HepG2 (cell line): Measurements from ENCODE around the gene TMEM132D. TPM values are rescaled to one million over a fixed set of nuclear protein-coding genes. Genes with fewer than 3 reads are reported as not detected.

Experiments
- ATAC-seq: fragments of 200-7000 bp; cut with Tn5 transposase; 3 replicates; pipeline ENCODE4 v1.9.1; 2020; ENCODE audit warnings: mild to moderate bottlenecking, moderate library complexity
- BruUV-seq: library from RNA; stranded (reverse); fragments of 400-500 nt; replicated peaks from 2 replicates; lab custom pipeline; 2021; lab: Mats Ljungman, UMichigan
- CTCF ChIA-PET: fragments of 300-600 bp; formaldehyde crosslinking; extraction: SDS; loops from one replicate; lab custom pipeline; 2021; ENCODE audit warnings: low total read pairs, inconsistent platforms, low intra/inter-chr PET ratio; lab: Yijun Ruan, JAX
- POLR2A ChIA-PET: fragments of 350-600 bp; sonication (Branson Sonifier 250); formaldehyde crosslinking; loops from one replicate; lab custom pipeline; 2020; ENCODE audit warnings: antibody characterized with exemption, inconsistent platforms; lab: Yijun Ruan, JAX
- DNase-seq: peaks from one replicate; pipeline ENCODE4 v3.0.0-alpha.2; 2015; ENCODE audit warnings: low spot score
- FAIRE-seq: peaks from 3 replicates; lab custom pipeline; 2011; peaks lifted over from hg19 to GRCh38; lab: Jason Lieb, UNC
- H2AFZ ChIP-seq: one replicate; pipeline ENCODE4 v1.6.1; 2011; ENCODE audit warnings: low read length, inconsistent platforms
- H3K27ac ChIP-seq: fragments of 300-600 bp; 3 replicates; pipeline ENCODE4 v1.8.0; 2011; ENCODE audit warnings: mixed run types, mild to moderate bottlenecking, mixed read lengths, low read length, inconsistent platforms; ENCODE audit not compliant: insufficient read depth; ENCODE audit errors: extremely low read length
- H3K27me3 ChIP-seq, 2 experiments: fragments of 200-600 bp in 1 of 2; 2 replicates in 1 of 2; 3 replicates in 1 of 2; pipeline versions ENCODE4 v1.6.0 to v1.8.0; 2011; ENCODE audit warnings: low read length in 2 of 2, mild to moderate bottlenecking in 2 of 2, moderate library complexity in 2 of 2, inconsistent platforms in 1 of 2; ENCODE audit not compliant: insufficient read depth in 2 of 2, control insufficient read depth in 1 of 2
- H3K36me3 ChIP-seq, 2 experiments: fragments of 200-600 bp in 1 of 2; replicated peaks in 1 of 2; 2 replicates in 1 of 2; 3 replicates in 1 of 2; pipeline versions ENCODE4 v1.5.1 to v1.8.0; 2011; ENCODE audit warnings: low read length in 2 of 2, inconsistent platforms in 1 of 2; ENCODE audit not compliant: insufficient read depth in 2 of 2, control insufficient read depth in 1 of 2
- H3K4me1 ChIP-seq: 2 replicates; pipeline ENCODE4 v1.5.1; 2012; ENCODE audit warnings: low read length, inconsistent platforms; ENCODE audit not compliant: insufficient read depth
- H3K4me2 ChIP-seq: 2 replicates; pipeline ENCODE4 v1.6.0; 2011; ENCODE audit warnings: low read depth, low read length, inconsistent platforms
- H3K4me3 ChIP-seq, 3 experiments: fragments of 200-600 bp in 1 of 3; sonication (generic), shearing (Covaris generic) in 1 of 3; replicated peaks in 1 of 3; 2 replicates each; pipeline ENCODE4 v1.5.1; 2011 to 2016; ENCODE audit warnings: low read length in 3 of 3, inconsistent platforms in 2 of 3, low read depth in 2 of 3, mild to moderate bottlenecking in 2 of 3, control low read depth in 1 of 3, mixed read lengths in 1 of 3; ENCODE audit not compliant: insufficient read depth in 1 of 3
- H3K79me2 ChIP-seq: one replicate; pipeline ENCODE4 v1.6.1; 2011; ENCODE audit warnings: low read length, inconsistent platforms; ENCODE audit not compliant: insufficient read depth
- H3K9ac ChIP-seq: 2 replicates; pipeline ENCODE4 v1.6.0; 2011; ENCODE audit warnings: mild to moderate bottlenecking, low read depth, low read length, inconsistent platforms; ENCODE audit not compliant: insufficient read depth
- H3K9me3 ChIP-seq: 2 replicates; pipeline ENCODE4 v1.5.1; 2012; ENCODE audit warnings: mild to moderate bottlenecking, low read length
- H4K20me1 ChIP-seq: 2 replicates; pipeline ENCODE4 v1.6.0; 2011; ENCODE audit warnings: inconsistent platforms, mild to moderate bottlenecking, low read length, moderate library complexity; ENCODE audit not compliant: insufficient read depth
- FOSL1 ChIP-seq: sonication (generic); formaldehyde crosslinking; IDR thresholded peaks from 2 replicates; pipeline ENCODE4 v1.9.0; 2021; ENCODE audit warnings: missing genetic modification reagents, borderline replicate concordance
- NRL ChIP-seq: sonication (generic); formaldehyde crosslinking; IDR thresholded peaks from 2 replicates; pipeline ENCODE4 v1.5.0; 2020; ENCODE audit warnings: missing genetic modification reagents, mild to moderate bottlenecking, moderate library complexity, borderline replicate concordance
- SP5 ChIP-seq: IDR thresholded peaks from 2 replicates; pipeline ENCODE4 v1.6.1; 2016; ENCODE audit warnings: low read depth, borderline replicate concordance
- TAF15 ChIP-seq: fragments of 200-400 bp; formaldehyde crosslinking; IDR thresholded peaks from one replicate; pipeline ENCODE4 v1.6.1; 2018; ENCODE audit warnings: mild to moderate bottlenecking, low read depth, low read length; ENCODE audit not compliant: poor library complexity, severe bottlenecking
- ZKSCAN5 ChIP-seq: sonication (generic); formaldehyde crosslinking; IDR thresholded peaks from 2 replicates; pipeline ENCODE4 v1.5.1; 2020; ENCODE audit warnings: mild to moderate bottlenecking, missing genetic modification reagents
- ZNF839 ChIP-seq: sonication (generic); formaldehyde crosslinking; IDR thresholded peaks from 2 replicates; pipeline ENCODE4 v1.4.0; 2020; ENCODE audit warnings: missing genetic modification reagents, mild to moderate bottlenecking, borderline replicate concordance
- in situ Hi-C: cut with HindIII; loops from 2 replicates; pipeline ENCODE4 v1.10.0; 2017; ENCODE audit warnings: low pct_unique_long_range_greater_than_20kb; ENCODE audit not compliant: extremely low pct_ligation_motif_present
- intact Hi-C: fragments of 100-400 bp; cut with micrococcal nuclease; formaldehyde crosslinking; loops from one replicate; pipeline ENCODE4 v1.10.0; 2022; ENCODE audit not compliant: unreplicated experiment
- polyA plus RNA-seq, 8 experiments: library from polyadenylated mRNA; depleted of rRNA in 3 of 8; stranded (reverse) in 7 of 8; unstranded in 1 of 8; fragments of >200 nt; fragmentation: Illumina TruSeq in 4 of 8; extraction: Trizol in 4 of 8; gene quantifications; 2 replicates each; pipeline versions ENCODE4 v1.2.1 to v1.2.3, GENCODE V29; 2011 to 2016; ENCODE audit warnings: low read depth in 4 of 8, missing spikeins in 1 of 8, mixed read lengths in 1 of 8; ENCODE audit not compliant: insufficient read depth in 1 of 8
- total RNA-seq, 5 experiments: library from RNA; depleted of rRNA; stranded (reverse); fragments of >200 nt; fragmentation: Illumina TruSeq; extraction: Trizol; gene quantifications; 2 replicates each; pipeline ENCODE4 v1.2.3, GENCODE V29; 2016; ENCODE audit warnings: low read depth in 1 of 5
- TF ChIP-seq, protein P1 (sequence below): sonication (generic); formaldehyde crosslinking; IDR thresholded peaks from 2 replicates; pipeline ENCODE4 v1.4.0; 2020; ENCODE audit warnings: missing genetic modification reagents
- TF ChIP-seq, protein P2 (sequence below): sonication (generic); formaldehyde crosslinking; IDR thresholded peaks from 2 replicates; pipeline ENCODE4 v1.5.0; 2020; ENCODE audit warnings: mild to moderate bottlenecking, missing genetic modification reagents, borderline replicate concordance
- TF ChIP-seq, protein P3 (sequence below): IDR thresholded peaks from 2 replicates; pipeline ENCODE4 v1.6.1; 2016; ENCODE audit warnings: low read depth, control low read depth
- TF ChIP-seq, protein P4 (sequence below): sonication (generic); formaldehyde crosslinking; IDR thresholded peaks from 2 replicates; pipeline ENCODE4 v1.4.0; 2020; ENCODE audit warnings: low read depth, missing genetic modification reagents
- TF ChIP-seq, protein P5 (sequence below): sonication (generic); formaldehyde crosslinking; IDR thresholded peaks from 2 replicates; pipeline ENCODE4 v1.4.0; 2020; ENCODE audit warnings: mild to moderate bottlenecking, low read depth, missing genetic modification reagents
- TF ChIP-seq, protein P6 (sequence below), 2 experiments: sonication (generic) in 1 of 2; formaldehyde crosslinking in 1 of 2; IDR thresholded peaks; 2 replicates each; pipeline versions ENCODE4 v1.4.0 to v1.6.1; 2018 to 2020; ENCODE audit warnings: missing genetic modification reagents in 2 of 2, borderline replicate concordance in 1 of 2, low read depth in 1 of 2, mild to moderate bottlenecking in 1 of 2, missing biosample characterization in 1 of 2

The TMEM132D gene
- total and polyA plus RNA-seq, 2 of the 13 experiments (the other 11 are each of a cell fraction or from before 2014, with no cell fraction given): not detected

DNA sequence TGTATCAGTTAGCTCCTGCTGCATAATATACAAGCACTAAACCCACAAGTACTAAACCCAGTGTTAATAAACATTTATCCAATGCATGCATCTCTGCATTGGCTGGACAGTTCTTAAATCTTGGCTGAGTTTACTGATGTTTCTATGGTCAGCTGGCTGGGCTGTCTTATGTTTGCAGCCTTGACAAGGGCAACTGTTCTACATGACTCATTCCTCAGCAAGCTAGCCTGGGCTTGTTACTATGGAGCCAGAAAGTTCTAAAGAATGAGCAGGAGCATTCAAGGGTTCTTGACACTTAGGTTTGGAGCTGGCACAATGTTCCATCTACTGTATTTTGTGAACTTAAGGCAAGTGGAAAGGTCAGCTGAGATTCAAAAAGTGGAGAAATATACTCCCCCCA, 851.5 kb downstream of the TMEM132D start:
- DNase-seq (no peak), ATAC-seq (no peak), FAIRE-seq (no peak)
- Histone ChIP-seq H2AFZ (no peak overlapping the region), H3K4me3 (no peak overlapping the region), H3K4me1 (no peaks in the 10 kb centered on the region), H3K9ac (no peak overlapping the region), H3K4me2 (no peak overlapping the region), H3K9me3 (no peaks in the 10 kb centered on the region), H3K27ac (no peak overlapping the region), H3K36me3 (no peaks in the 10 kb centered on the region), H4K20me1 (no peaks in the 10 kb centered on the region), H3K27me3 (no peaks in the 10 kb centered on the region), H3K79me2 (no peaks in the 10 kb centered on the region)
- in situ Hi-C loops (no loop called here), intact Hi-C loops (no loop called here)
- no TSS peak for BruUV-seq
- ChIA-PET CTCF (no interaction called here), POLR2A (no interaction called here)
- TF ChIP-seq FOSL1 (CRISPR knock-in tag) (no peak), ZKSCAN5 (CRISPR knock-in tag) (no peak), SP5 (CRISPR knock-in tag) (no peak), TAF15 (no peak), NRL (CRISPR knock-in tag) (no peak), ZNF839 (CRISPR knock-in tag) (no peak)
- TF ChIP-seq, protein P1, sequence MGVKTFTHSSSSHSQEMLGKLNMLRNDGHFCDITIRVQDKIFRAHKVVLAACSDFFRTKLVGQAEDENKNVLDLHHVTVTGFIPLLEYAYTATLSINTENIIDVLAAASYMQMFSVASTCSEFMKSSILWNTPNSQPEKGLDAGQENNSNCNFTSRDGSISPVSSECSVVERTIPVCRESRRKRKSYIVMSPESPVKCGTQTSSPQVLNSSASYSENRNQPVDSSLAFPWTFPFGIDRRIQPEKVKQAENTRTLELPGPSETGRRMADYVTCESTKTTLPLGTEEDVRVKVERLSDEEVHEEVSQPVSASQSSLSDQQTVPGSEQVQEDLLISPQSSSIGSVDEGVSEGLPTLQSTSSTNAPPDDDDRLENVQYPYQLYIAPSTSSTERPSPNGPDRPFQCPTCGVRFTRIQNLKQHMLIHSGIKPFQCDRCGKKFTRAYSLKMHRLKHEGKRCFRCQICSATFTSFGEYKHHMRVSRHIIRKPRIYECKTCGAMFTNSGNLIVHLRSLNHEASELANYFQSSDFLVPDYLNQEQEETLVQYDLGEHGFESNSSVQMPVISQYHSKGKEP (CRISPR knock-in tag): no peak
- TF ChIP-seq, protein P2, sequence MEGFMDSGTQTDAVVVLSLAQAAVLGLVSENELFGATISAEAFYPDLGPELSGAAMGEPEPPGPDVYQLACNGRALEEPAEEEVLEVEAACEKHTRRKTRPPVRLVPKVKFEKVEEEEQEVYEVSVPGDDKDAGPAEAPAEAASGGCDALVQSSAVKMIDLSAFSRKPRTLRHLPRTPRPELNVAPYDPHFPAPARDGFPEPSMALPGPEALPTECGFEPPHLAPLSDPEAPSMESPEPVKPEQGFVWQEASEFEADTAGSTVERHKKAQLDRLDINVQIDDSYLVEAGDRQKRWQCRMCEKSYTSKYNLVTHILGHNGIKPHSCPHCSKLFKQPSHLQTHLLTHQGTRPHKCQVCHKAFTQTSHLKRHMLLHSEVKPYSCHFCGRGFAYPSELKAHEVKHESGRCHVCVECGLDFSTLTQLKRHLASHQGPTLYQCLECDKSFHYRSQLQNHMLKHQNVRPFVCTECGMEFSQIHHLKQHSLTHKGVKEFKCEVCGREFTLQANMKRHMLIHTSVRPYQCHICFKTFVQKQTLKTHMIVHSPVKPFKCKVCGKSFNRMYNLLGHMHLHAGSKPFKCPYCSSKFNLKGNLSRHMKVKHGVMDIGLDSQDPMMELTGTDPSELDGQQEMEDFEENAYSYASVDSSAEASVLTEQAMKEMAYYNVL: no peak
- TF ChIP-seq, protein P3, sequence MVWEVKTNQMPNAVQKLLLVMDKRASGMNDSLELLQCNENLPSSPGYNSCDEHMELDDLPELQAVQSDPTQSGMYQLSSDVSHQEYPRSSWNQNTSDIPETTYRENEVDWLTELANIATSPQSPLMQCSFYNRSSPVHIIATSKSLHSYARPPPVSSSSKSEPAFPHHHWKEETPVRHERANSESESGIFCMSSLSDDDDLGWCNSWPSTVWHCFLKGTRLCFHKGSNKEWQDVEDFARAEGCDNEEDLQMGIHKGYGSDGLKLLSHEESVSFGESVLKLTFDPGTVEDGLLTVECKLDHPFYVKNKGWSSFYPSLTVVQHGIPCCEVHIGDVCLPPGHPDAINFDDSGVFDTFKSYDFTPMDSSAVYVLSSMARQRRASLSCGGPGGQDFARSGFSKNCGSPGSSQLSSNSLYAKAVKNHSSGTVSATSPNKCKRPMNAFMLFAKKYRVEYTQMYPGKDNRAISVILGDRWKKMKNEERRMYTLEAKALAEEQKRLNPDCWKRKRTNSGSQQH (CRISPR knock-in tag): no peak
- TF ChIP-seq, protein P4, sequence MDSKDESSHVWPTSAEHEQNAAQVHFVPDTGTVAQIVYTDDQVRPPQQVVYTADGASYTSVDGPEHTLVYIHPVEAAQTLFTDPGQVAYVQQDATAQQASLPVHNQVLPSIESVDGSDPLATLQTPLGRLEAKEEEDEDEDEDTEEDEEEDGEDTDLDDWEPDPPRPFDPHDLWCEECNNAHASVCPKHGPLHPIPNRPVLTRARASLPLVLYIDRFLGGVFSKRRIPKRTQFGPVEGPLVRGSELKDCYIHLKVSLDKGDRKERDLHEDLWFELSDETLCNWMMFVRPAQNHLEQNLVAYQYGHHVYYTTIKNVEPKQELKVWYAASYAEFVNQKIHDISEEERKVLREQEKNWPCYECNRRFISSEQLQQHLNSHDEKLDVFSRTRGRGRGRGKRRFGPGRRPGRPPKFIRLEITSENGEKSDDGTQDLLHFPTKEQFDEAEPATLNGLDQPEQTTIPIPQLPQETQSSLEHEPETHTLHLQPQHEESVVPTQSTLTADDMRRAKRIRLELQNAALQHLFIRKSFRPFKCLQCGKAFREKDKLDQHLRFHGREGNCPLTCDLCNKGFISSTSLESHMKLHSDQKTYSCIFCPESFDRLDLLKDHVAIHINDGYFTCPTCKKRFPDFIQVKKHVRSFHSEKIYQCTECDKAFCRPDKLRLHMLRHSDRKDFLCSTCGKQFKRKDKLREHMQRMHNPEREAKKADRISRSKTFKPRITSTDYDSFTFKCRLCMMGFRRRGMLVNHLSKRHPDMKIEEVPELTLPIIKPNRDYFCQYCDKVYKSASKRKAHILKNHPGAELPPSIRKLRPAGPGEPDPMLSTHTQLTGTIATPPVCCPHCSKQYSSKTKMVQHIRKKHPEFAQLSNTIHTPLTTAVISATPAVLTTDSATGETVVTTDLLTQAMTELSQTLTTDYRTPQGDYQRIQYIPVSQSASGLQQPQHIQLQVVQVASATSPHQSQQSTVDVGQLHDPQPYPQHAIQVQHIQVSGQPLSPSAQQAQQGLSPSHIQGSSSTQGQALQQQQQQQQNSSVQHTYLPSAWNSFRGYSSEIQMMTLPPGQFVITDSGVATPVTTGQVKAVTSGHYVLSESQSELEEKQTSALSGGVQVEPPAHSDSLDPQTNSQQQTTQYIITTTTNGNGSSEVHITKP (CRISPR knock-in tag): no peak
- TF ChIP-seq, protein P5, sequence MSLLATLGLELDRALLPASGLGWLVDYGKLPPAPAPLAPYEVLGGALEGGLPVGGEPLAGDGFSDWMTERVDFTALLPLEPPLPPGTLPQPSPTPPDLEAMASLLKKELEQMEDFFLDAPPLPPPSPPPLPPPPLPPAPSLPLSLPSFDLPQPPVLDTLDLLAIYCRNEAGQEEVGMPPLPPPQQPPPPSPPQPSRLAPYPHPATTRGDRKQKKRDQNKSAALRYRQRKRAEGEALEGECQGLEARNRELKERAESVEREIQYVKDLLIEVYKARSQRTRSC (CRISPR knock-in tag): no peak
- TF ChIP-seq, protein P6, sequence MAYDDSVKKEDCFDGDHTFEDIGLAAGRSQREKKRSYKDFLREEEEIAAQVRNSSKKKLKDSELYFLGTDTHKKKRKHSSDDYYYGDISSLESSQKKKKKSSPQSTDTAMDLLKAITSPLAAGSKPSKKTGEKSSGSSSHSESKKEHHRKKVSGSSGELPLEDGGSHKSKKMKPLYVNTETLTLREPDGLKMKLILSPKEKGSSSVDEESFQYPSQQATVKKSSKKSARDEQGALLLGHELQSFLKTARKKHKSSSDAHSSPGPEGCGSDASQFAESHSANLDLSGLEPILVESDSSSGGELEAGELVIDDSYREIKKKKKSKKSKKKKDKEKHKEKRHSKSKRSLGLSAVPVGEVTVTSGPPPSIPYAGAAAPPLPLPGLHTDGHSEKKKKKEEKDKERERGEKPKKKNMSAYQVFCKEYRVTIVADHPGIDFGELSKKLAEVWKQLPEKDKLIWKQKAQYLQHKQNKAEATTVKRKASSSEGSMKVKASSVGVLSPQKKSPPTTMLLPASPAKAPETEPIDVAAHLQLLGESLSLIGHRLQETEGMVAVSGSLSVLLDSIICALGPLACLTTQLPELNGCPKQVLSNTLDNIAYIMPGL (CRISPR knock-in tag; IDR thresholded peaks at IDR 0.05; ENCODE audit: borderline replicate concordance in 1 of 2, low read depth in 1 of 2): no peak
